ENCODE data around the gene PIP4K2A. TPM values are rescaled to one million over a fixed set of nuclear protein-coding genes. Genes with fewer than 3 reads are reported as not detected.
"Not testable (repeated sequence)": the region's sequence is repeated elsewhere in the genome, so short reads cannot be mapped to it uniquely, and the experiment has no call there.

Gene PIP4K2A
- total RNA-seq, 1 donor from 2014 or later: 34.9 TPM

GRCh38 chr10:22500656-22501340 is 213.6 kb downstream of the PIP4K2A start:
- Histone ChIP-seq H3K27ac (no peak overlapping the region), H3K36me3 (no peaks in the 10 kb centered on the region), H3K4me3 (no peak overlapping the region), H3K9me3 (no peaks in the 10 kb centered on the region), H3K27me3 (no peaks in the 10 kb centered on the region), H3K4me1 (peaks cover 0 to 6% of the 10 kb centered on the region in 2 donors)
- no peak for TF ChIP-seq CTCF (IDR thresholded peaks at IDR 0.05)
- intact Hi-C loops (cut with DNase I): no loop called here
- no peak for DNase-seq (ENCODE audit: low spot score in 2 of 2)

- H3K4me3 ChIP-seq; H3K27ac ChIP-seq; H3K4me1 ChIP-seq; H3K36me3 ChIP-seq; DNase-seq (ENCODE audit: low spot score in 2 of 2); H3K9me3 ChIP-seq; intact Hi-C loops (cut with DNase I); H3K27me3 ChIP-seq: not testable (repeated sequence)
Measured at GRCh38 chr10:22499973-22500372, 214.4 kb downstream of the PIP4K2A start.

GRCh38 chr10:22495396-22495795 is 219.0 kb downstream of the PIP4K2A start:
- intact Hi-C loops (cut with DNase I): no loop called here
- H3K36me3 ChIP-seq: no peaks in the 10 kb centered on the region
- no peak for TF ChIP-seq CTCF (IDR thresholded peaks at IDR 0.05)
- H3K9me3 ChIP-seq: no peaks in the 10 kb centered on the region
- no peaks in the 10 kb centered on the region for H3K4me1 ChIP-seq
- no peak overlapping the region for H3K27ac ChIP-seq
- no peaks in the 10 kb centered on the region for H3K27me3 ChIP-seq
- no peak overlapping the region for H3K4me3 ChIP-seq
- DNase-seq (ENCODE audit: low spot score in 2 of 2): no peak

- no peaks in the 10 kb centered on the region for H3K27me3 ChIP-seq
- intact Hi-C loops (cut with DNase I): no loop called here
- DNase-seq (ENCODE audit: low spot score in 2 of 2): no peak
- H3K4me1 ChIP-seq: no peaks in the 10 kb centered on the region
- no peak for TF ChIP-seq CTCF (IDR thresholded peaks at IDR 0.05)
- H3K4me3 ChIP-seq: no peak overlapping the region
- H3K9me3 ChIP-seq: no peaks in the 10 kb centered on the region
- H3K27ac ChIP-seq: no peak overlapping the region
- H3K36me3 ChIP-seq: no peaks in the 10 kb centered on the region
Measured at GRCh38 chr10:22494007-22494406, 220.4 kb downstream of the PIP4K2A start.

GRCh38 chr10:22491931-22492615 is 222.3 kb downstream of the PIP4K2A start:
- intact Hi-C loops (cut with DNase I): no loop called here
- Histone ChIP-seq H3K4me3 (no peak overlapping the region), H3K27me3 (no peaks in the 10 kb centered on the region), H3K36me3 (no peaks in the 10 kb centered on the region), H3K9me3 (no peaks in the 10 kb centered on the region), H3K4me1 (no peaks in the 10 kb centered on the region), H3K27ac (no peak overlapping the region)
- no peak for TF ChIP-seq CTCF (IDR thresholded peaks at IDR 0.05)
- no peak for DNase-seq (ENCODE audit: low spot score in 2 of 2)

GRCh38 chr10:22491480-22491879 is 222.9 kb downstream of the PIP4K2A start:
- no peak overlapping the region for H3K27ac ChIP-seq
- no peaks in the 10 kb centered on the region for H3K9me3 ChIP-seq
- no peak overlapping the region for H3K4me3 ChIP-seq
- H3K4me1 ChIP-seq: no peaks in the 10 kb centered on the region
- no peaks in the 10 kb centered on the region for H3K27me3 ChIP-seq
- TF ChIP-seq CTCF (IDR thresholded peaks at IDR 0.05): no peak
- no peaks in the 10 kb centered on the region for H3K36me3 ChIP-seq
- intact Hi-C loops (cut with DNase I): no loop called here
- no peak for DNase-seq (ENCODE audit: low spot score in 2 of 2)
